GM21528 (cell line): ENCODE data around the gene SIK3.

Source experiments
- ATAC-seq: cut with Tn5 transposase; IDR thresholded peaks from one replicate; pipeline ENCODE4 v1.9.1; 2021; ENCODE audit warnings: mild to moderate bottlenecking, moderate library complexity; ENCODE audit not compliant: unreplicated experiment, low FRiP score

SIK3 gene

GRCh38 chr11:116936754-116937446 is 161.3 kb downstream of the SIK3 start:
- no peak for ATAC-seq

DNA sequence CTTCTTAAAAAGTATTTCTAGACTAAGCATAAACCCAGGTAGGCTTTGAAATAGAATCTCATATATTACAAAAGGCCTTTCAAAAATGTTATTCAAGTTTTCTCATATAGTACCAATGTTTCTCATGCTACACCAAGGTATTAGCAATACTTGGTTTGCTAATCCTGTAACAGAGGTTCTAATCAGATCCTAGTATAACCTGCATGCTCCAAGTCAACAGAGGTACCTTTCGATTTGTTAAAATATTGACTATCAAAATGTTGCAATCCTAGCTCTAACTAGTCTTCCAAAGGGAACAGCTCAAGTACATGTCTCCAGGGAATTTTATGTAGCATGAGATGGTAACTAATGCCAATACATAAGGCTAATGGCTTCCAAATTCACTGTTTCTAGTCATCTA is 162.7 kb downstream of the SIK3 start:
- no peak for ATAC-seq

DNA sequence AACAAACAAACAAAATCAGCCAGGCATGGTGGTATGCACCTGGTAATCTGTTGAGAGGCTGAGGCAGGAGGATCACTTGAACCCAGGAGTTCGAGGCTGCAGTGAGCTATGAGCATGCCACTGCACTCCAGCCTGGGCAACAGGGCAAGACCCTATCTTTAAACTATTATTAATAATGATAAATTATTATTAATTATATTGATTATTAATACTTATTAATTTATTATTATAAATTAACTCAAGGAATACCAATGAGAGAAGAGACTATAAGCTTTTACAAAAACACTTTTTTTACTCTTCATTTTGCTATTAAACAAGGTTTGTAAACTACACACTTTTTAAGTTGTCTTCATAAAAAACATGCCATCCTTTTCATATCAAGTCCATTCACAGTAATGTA is 163.1 kb downstream of the SIK3 start:
- no peak for ATAC-seq

DNA sequence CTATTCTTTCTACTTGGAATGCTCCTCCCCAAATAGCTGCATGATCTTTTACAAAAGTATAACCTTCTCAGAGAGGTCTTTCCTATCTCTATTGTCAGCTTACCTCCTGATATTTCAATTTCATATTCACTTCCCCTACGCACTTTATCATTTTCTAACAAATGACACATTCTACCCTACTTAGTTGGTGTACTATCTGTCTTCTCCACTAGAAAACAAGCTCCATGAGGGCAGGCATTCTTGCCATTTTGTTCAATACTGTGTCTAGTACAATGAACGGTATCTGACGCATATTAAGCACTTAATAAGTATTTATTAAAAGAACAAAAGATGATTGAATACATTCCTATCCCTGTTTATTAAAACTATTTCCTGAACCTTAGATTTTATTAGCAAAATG is 164.3 kb downstream of the SIK3 start:
- no peak for ATAC-seq

DNA sequence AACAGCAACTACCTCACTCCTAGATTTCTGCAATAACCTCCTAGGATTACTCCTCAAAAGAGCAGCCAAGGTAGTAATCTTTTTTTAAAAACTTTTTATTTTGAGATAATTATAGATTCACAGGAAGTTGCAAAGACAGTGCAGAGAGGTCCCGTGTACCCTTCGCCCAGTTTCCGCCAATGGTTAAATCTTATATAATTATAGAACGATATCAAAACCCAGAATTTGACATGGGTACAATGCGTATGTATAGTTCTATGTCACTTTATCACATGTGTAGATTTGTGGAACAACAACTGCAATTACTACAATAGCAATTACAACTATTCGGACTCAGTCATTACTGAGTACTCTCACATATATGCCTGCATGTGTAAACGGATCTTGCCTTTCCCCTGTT is 166.0 kb downstream of the SIK3 start:
- no peak for ATAC-seq

DNA sequence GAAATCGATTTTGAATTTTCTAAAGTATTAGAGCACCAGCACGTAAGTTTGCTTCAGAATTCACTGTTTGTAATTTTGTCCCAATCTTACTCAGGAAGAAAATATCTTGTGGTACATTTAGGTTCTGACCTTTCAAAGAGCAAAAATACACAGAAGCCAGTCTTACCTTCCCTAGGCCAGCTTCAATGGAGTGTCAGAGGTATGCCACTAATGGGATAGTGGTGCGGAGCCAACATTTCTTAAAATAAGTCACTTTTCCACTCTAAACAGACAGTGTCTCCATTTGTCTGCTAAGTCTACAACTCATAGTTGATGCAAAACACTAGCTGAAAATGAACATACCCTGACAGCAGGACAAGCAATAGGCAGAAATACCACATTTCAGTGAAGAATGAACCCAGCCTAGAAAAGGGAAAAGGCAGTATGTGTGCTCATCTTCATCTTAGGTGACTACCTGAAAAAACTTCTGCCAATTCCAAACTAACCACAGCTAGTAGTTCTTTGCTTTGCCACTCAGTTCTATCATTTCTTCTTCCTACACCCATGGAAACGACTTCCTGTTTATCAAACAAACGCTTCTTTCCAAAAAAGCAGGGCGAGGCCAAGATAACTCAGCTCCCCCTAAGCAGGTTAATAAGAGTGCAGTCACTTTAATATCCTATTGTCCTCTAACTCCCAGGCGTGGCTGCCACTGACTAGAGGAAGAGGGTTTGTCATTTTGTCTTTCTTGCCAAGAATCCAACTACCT is 166.8 kb downstream of the SIK3 start:
- ATAC-seq, result no peak

DNA sequence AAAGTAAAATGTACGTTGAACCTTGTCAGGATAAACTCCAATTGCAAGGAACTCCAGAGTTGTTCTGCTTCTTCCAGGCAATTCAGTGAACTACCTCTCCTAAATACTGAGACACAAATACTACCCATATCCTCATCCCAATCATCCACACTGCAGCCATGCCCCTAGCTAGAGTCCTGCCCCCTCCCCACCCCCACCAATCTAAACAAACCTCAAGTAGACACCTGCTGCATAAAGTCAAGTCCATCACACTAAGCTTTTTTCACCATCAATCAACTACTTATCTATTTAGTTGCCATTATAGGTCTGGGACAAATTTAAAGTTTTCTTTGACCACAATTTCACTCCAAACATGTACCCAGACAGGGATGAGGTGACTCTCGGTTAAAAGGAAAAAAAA is 167.6 kb downstream of the SIK3 start:
- ATAC-seq, result no peak

GRCh38 chr11:116930177-116930576 is 168.1 kb downstream of the SIK3 start:
- no peak for ATAC-seq

DNA sequence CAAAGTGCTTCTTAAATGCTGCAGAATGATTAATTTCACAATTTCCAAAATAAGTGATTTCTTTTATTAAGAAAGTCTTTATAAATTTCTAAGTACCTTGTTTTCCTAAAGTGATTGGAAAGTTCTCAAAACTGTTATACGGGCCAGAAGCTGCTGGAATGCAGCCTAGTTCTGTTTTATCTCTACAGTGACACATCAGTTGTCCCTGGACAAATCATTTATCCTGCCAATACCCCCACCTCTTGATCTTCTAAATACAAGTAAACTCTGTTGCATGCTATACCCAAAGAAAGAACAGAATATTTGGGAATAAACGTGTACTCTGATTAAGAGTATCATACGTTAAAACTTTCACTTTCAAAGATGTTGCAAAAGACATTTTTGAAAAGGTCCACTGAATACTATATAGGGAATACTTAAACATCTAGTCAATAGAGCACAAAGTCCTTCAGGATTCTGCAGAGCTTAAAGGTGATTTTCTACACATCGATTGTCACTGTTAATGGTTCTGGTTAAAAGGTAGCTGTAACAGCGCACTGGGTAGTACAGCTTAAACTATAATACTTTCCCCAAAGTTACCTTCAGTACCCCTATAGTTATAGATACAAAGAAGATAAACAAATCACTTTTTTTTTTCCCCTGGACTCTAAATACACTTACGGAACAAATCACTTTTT is 168.7 kb downstream of the SIK3 start:
- ATAC-seq, result no peak

- ATAC-seq, result no peak
Observed at GRCh38 chr11:116928845-116929244, 169.4 kb downstream of the SIK3 start.

GRCh38 chr11:116928102-116928777 is 170.0 kb downstream of the SIK3 start:
- peak; percentile 61 for ATAC-seq

GRCh38 chr11:116927163-116927974 is 170.9 kb downstream of the SIK3 start:
- no peak for ATAC-seq

GRCh38 chr11:116925050-116925449 is 173.2 kb downstream of the SIK3 start:
- no peak for ATAC-seq

GRCh38 chr11:116918925-116919655 is 179.1 kb downstream of the SIK3 start:
- no peak for ATAC-seq

GRCh38 chr11:116917632-116918031 is 180.6 kb downstream of the SIK3 start:
- no peak for ATAC-seq

DNA sequence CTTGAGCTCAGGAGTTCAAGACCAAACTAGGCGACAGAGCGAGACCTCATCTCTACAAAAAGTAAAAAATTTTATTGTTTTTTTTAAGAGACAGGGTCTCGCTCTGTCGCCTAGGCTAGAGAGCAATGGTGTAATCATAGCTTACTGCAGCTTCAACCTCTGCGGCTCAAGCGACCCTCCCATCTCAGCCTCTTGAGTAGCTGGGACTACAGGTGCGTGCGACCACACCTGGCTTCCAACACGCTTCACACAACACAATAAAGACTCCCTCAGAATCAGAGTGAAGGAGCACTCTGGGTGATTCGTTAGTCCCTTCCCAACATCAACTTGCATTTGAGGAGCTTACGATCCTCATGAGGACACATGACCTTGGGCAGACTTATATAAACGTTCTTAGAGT is 181.3 kb downstream of the SIK3 start:
- no peak for ATAC-seq

DNA sequence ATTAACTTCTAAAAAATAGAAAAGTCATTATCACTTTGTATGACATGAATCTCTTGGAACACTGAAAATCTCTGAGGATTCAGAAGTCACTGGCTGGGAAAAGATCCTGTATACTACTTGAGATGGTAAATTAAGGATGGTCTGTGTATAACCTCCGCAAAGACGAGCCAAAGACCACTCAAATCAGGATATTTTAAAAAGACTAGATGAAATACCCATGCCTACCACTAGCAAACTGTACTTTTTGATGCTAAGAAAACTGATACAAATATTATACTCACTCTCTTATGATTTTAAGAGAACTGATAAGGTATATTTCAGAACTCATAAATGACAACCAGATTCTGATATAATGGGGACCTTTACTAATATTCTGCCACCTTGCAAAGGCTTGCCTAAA is 182.2 kb downstream of the SIK3 start:
- ATAC-seq, result no peak

- no peak for ATAC-seq
Observed at GRCh38 chr11:116913000-116913399, 185.2 kb downstream of the SIK3 start.

GRCh38 chr11:116911976-116912734 is 186.1 kb downstream of the SIK3 start:
- ATAC-seq, result no peak
